ENCODE results near the gene RBP4.

Gene RBP4

DNA sequence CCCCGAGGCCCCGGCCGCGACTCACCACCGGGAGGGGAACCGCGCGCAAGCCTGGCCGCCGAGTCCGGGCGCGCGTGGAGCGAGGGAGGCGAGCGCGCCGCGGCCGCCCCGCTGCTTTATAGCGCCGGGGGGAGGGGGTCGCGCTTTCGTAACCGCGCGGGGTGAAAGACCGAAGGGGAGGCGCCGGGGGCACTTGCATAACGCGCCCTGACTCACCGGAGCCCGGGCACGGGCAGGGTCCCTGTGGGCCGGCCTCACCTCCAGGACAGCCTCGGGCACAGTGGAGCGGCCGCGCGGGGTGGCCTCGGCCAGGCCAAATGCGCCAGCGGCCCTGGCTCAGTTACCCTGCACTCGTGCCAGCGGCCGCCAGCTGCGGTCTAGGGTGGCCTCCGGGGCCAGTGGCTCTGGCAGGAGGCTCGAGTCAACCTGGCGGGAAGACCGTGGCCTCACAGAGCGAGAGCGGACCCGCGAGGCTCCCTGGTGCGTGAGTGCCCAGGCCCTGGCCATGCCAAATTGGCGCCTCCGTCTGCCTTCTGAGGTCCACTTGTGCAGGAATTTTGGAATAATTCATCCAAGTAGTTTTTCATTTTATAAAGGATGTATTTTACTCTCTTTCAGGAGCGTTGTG, at the start of gene RBP4:
RBP4 (minus strand) TSS at position 90 of the 628 bp plus-strand sequence. CDS start 207 bp downstream, outside the sequence.
- no peak for DNase-seq

DNA sequence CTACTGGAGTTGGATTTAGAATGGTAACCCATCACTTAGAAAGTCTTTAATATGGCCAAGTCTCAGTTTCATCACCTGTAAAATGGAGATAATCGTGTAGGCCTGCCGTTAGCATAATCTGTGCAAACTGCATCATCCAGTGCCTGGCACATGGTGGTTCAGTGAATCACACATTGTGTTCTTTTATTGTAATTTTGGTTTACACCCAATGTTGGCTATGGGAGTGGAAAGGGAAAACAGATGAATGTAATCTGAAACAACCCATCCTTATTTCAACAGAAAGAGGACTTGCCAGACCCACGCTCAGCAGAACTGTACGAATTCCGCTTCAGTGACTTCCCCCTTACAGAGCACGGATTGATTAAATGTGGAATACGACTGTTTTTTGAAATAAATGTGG, 38.8 kb upstream of the RBP4 start:
- no peak for DNase-seq

DNA sequence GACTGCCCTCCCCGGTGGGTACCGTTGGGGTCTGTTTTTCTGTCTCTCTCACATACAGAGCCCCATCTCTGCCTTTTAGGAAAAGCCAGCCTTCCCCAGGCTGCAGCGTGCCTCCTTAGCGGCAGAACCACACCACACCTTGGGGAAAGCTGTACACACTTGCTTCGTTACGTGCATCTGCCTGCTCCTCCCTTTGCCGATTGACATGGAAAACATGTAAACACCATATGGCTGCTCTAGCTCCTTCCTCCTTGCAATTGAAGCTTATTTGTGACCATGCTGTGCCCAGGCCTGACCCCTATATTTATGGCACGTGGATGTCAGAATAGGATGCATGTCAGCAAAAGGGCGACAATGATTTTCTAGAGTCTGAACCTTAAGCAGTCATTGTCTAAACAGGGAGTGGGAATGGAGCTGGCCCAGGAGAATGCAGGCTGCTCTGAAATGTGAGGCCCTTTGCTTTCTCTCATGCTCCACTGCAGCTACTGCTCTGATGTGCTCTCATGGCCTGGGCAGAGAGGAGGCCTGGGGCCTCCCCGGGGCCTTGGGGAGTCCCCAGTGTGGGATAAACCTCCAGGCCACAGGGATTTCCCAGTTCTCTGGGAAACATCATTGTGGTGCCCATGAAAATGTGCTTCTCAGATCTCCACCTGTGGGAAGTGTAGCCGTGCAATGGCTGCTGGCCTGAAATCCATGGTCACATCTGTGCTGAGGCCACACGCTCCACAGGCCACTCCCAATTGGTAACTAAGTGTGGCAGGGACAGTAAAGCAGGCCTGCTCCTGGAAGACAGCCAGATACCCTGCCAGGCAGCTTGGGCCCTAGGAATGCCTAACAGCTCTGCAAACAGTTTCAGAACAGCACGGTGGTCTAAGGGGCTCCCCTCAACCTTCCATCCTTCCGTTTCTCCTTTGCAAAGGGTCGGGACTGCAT, 29.9 kb upstream of the RBP4 start:
- DNase-seq: no peak

DNA sequence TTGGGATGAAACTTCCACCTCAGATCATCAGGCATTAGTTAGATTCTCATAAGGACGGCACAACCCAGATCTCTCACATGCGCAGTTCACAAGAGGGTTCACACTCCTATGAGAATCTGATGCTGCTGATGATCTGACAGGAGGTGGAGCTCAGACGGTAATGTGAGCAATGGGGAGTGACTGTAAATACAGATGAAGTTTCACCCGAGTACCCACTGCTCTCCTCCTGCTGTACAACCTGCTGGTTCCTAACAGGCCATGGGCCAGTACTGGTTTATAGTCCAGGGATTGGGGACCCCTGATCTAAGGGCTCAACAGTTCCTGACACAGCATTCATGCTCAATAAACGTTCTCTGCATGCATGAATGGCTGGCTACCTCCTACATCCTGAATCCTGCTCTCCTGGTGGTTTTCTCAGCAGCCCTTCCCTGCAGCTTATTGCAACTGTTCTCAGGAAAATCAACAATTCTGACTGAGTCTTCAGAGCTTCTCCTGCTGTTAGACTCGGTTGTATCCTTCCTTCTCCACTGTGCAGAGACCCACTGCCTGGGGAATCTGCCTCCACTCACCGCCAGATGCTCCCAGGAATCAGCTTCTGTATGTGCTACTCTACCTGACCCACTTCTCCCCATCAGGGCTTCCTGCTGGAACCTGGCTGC, 28.7 kb upstream of the RBP4 start:
- no peak for DNase-seq

DNA sequence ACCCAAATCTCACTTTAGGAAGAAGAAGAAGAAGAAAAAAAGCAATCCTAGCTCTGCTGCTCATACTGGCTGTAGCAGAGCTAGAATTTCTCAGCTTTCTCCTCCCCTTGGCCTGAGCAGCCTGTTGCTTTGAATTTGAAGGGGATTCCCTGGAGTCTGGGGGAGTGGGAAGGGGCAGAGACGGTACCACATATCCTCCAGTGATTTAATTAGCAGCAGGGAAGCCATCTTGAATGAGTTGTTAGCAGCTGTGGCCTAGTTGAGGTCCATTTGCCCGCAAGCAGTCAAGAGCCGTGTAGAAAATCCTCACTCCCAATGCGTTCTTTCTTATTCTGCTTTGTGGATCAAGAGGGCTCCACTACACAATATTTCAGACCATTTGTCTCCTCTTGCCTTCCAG, 27.8 kb upstream of the RBP4 start:
- no peak for DNase-seq

DNA sequence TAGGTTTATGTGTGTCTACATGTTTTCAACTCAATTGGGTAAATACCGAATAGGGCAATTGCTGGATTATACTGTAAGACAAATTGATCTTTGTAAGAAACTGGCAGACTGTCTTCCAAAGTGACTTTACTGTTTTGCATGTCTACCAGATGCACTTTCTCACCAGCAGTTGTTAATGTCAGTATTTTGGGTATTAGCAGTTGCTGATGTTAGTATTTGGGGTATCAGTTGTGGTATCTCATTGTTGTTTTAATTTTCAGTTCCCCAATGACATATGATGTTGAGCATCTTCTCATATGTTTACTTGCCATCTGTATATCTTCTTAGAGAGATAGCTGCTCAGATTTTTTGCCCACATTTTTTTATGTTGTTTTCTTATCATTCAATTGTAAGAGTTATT, 21.9 kb upstream of the RBP4 start:
- no peak for DNase-seq

DNA sequence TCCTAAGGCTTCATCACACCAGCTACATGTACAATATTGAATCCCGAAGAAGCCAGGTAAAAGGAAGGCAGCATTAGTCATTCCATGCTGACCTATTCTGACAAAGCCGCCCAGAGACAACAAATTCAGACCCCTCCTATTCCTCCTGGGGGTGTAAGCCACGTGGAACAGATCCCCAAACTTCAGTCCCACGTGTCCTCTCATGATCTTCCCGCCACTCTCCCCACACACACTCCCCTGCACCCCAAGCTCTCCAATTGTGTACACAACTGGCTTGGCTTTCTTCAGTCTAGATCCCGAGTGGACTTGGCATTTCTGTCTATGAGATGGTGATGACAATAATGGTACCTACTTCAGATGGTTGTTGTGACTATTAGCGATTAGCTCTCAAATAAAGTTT, 19.9 kb upstream of the RBP4 start:
- no peak for DNase-seq

DNA sequence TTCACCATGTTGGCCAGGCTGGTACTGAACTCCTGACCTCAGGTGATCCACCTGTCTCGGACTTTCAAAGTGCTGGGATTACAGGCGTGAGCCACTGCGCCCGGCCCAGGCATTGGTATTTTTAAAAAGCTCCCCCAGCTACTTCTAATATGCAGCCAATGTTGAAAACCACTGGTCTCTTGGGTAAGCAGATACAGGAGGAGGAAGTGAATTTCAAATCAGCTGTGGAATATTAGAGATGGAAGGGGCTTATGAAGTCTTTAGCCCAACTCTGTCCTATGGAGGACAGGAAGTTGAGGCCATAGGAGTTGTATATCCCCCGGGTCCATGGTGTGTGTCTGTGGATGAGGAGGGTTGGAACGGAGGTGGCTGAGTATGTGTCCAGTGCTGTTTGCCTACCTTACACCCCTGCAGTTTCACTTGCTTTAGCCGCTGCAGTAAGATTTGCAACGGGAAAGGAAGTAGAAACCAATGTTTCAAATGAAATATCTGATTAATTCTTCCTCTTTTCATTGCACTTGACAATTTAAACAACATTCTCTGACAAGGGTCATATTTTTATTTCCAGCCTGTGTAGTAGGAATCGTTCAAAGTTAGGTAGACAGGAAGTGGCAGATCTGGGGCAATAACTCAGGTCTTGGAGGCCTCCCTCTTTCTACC, 14.7 kb upstream of the RBP4 start:
- DNase-seq: no peak

DNA sequence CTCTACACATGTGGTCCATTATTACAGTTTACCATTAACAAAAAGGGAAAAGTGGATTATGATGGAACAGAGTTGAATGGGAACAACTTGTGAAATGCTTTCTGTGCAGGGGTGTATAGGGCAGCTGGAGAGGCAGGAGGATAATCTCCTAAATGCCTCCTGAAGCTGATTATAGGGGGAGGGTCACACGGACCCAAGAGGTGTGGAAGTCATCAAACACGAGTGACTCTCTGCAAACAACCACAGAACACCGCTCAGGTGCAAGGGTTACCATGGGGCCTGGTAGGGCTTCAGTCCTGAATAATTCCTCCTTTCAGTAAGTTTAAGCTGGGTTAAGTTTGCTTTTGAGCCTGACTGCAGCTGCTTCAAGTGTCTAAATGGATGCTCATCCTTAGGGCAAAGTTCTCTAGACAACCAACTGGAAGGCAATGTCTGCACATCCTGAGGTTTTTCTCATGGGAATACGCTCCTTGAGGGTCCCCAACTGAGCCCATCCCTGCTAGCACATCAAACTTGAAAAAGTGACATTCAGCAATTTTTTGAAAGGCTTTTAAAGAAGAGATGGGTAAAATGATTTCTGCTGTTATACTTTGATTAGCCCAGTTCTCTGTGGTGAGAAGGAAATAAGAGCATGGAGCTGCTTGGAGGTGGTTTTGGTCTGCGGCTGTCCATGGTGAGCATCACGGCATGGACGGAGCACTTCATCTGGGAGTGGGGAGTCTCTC, 13.2 kb upstream of the RBP4 start:
- DNase-seq: no peak

DNA sequence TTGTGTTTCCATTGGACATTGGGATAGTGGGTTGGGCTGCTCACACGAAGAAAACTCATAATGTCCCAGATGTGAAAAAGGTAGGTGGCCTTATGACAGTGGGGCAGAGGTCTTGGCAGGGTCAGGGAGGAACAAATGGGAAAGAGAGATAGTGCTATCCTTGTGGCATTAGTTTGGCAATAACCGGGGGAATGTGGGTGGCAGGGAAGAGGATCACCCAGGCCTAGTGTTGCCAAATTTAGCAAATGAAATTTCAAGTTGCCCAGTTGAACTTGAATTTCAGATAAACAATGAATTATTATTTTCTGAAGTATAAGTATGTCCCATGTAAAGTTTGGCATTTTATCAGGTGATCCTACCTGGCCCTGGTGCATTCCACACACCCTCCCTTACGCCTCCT, 12.1 kb upstream of the RBP4 start:
- DNase-seq: no peak

DNA sequence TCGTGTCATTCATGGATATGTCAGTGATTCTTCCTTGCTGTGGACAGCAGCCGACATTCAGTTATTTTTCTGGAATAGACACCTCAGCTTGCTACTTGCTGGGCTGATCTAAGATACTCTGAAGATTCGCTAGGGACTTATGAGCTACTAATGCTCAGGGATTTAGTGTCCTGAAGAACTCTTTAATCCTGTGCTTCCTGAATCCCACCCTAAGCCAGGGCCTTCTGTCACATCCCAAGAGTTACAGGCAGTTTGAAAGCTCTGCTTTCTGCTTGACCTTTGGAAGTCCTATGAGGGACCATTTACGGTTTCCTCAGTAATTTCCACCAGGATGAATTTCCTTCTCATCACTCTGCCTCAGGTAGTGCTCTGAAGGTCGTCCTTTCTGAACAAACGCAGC, 11.3 kb upstream of the RBP4 start, which contains the start of gene PDE6C:
PDE6C (plus strand) TSS at position 227 of the 400 bp plus-strand sequence. CDS start 189 bp downstream, outside the sequence.
- DNase-seq: no peak

DNA sequence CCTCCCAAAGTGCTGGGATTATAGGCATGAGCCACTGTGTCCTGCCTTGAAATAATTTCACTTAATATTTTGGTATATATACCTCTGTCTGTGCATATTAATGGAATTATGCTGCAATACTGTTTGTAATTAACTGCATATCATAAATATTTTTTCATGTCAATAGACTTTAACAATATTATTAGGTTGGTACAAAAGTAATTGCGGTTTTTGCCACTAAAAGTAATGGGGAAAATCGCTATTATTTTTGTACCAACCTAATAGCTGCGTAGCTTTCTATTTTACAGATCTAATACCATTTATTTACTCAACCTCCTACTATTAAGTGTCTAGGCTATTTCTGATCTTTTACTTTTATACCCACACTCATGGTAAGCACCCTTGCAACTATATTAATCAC, 7.4 kb upstream of the RBP4 start:
- DNase-seq: no peak

DNA sequence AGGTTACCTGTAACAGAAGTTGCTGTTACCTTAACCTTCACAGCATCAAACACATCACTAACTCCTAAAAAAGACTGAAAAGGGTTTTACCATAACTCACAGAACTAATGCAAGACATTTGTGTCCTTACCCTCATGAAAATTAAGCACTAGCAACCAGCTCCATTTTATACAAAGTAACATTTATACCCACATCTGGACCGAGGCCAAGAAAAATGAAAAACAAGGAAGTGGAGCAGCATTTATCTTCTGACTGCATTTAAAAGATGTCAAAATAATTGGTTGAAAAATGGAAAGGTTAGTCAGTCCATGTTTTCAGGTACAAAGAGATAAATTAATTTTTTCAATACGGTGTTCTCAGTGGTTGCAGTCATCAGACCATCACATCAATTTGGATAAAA, 3.1 kb upstream of the RBP4 start:
- no peak for DNase-seq

DNA sequence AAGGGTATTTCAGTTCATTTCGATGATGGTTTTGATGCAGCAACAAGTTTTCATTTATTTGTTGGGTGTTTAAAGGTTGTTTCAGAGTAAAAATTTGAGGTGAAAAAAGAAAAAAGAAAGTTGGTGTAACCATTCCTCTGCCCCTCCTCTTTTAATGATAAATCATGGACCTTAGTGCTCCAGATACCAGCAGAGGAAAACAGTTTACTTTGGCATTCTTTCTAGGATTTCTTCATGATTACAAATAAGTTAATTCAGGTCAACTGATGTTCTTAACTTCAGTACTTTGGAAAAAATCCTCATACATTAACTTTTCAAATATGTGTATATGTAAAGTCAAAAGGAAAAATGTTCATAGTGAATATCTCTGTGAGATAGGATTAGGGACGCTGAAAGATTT, 2.0 kb upstream of the RBP4 start:
- DNase-seq: no peak

DNA sequence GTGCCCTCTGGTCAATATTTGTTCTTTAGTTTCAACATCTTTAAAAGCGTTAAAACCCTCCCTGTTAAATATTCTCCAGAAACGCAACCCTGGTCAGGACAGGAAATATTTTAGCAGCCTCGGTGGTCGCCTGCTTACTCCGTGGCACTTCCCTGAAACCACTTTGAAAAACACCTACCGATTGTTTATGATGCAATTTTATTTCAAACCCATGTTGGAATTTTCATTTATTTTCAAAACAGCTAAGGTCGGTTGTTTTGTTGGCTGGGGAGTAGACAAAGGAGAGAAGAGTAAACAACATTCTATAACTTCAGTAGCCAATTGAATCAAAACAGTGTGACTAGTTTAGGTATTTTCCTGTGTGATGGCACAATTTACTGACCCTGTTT, 733 bp upstream of the RBP4 start:
- no peak for DNase-seq

DNA sequence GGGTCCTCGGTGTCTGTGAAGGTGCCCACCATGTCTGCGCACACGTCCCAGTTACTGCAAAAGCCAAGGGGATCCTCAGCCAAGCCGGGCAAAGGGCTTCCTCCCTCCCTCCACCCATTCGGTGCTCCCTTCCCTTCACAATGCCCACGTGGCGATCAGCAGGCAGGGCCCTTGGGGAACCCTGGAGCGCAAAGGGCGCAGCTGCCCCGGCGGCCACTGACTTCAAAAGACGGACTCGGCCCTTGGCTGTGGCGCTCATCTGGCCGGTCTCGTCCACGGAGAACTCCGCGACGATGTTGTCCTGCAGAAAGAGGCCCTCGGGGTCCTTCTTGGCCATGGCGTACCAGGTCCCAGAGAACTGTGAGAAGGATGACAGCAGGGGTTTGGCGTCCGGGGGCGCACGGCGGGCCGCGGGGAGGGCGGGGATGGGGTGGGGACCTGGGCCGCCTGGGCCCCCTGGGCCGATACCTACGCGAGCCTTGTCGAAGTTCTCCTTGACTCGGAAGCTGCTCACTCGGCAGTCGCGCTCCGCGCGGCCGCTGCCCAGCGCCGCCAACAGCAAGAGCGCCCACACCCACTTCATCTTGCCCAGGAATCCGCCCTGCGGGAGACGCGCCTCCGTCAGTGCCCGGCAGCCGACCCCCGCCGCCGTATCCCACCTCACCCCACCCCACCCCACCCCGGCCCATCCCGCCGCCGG, 439 bp downstream of the RBP4 start:
- DNase-seq: no peak

DNA sequence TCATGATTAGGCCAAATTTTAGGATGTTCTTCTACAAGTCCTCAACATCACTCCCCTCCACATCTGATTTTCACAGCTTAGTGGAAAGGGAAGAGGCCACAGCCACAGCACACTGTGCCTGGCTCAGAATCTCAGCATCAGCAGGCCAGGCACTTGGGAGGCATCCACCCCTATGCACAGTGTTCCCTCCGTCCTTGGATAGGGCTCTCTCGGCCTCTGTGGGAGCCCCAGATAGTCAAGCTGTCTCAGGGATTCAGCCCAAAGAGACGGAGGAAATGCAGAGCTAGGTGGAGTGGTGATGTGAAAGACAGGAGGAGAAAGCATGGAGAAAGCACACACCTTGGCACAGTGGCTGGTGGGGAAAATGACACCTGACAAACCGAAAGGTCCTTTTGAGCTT, 1.3 kb downstream of the RBP4 start:
- DNase-seq: no peak

DNA sequence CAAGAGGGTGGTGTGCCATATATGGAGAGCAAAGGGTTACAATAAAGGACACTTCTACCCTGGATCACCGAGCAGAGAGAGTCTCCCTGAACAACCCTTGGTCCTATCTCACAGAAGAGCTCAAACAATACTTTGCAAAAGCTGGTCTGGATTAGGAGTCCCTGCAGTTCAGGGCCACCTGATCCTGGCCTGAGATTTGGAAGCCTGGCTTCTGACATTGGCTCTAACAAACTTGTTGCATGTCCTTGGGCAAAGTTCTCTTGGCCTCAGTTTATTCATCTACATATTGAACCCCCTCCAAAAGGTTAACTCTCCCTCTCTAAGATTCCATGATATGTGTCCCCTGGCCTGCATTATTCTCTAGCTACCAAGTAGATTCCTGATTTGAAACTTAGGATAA, 1.7 kb downstream of the RBP4 start:
- no peak for DNase-seq

DNA sequence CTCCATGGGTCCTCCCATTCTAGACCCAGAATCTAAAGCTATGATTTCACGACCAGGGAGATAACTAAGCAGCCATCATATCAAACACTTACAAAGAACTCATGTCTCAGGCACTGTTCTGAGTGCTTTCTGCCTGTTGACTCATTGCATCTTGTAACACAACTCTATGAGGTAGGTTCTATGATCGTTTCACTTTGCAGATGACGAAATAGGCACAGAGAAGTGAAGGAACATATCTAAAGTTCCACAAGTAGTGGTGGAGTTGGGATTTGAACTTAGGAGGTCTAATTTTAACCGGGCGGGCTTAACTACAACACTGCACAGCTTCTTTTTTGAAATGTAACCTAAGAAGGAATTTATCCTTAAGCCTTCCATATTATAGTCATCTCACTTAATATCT, 2.9 kb downstream of the RBP4 start:
- no peak for DNase-seq

DNA sequence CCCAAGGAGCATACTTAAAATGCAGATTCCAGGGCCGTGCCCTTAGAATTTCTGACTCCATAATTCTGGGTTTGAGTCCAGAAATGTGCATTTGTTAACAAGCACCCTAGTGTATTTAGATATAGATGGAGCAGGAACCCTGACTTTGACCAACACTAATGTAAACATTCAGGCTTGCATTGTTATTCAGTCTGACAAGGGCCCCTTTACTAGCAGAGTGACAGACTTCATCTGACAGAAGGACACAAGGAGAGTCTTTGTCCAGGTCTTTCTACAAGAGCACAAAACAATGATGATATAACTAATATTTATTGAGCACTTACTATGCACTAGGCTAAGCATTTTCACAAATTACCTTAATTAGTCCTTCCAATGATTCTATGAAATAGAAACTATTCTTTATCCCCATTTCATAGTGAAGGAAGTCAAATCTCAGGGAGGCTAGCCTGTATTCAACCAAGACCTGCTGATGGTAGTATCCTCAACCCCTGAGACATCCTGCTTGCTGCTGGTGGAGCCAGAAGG, 3.9 kb downstream of the RBP4 start:
- DNase-seq: no peak

DNA sequence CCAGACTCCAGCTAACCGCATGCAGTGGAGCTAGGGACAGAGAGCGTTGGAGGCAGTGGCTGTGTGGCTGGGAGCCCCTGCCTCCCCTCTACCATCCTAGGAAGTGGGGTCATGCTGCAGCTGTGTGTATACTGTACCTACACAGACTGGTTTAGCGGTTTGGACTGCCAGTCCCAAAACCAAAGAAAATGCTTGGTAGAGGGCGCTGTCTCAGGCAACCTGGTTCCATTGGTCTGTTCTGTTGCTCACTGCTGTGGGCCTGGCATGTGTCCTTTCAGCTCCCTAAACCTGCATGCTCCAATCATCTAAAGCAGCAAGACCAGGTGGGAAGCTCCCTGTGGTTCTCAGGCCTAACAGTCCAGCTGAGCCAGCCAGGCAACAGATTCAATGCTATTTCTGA, 4.5 kb downstream of the RBP4 start:
- no peak for DNase-seq

Data from NCI-H1417 treated with DMSO at 0.1 percent for 48 hours (cell line).